ENCODE data around the gene NLRP12. TPM values are rescaled to one million over a fixed set of nuclear protein-coding genes. Genes with fewer than 3 reads are reported as not detected.
A peak's percentile ranks its signal among the peaks of the same experiment; 100 is the strongest.
"Not testable (repeated sequence)": the region's sequence is repeated elsewhere in the genome, so short reads cannot be mapped to it uniquely, and the experiment has no call there.

NLRP12 gene
- polyA plus RNA-seq, 4 donors, result 0.16 to 0.21 (median 0.17) TPM

DNA sequence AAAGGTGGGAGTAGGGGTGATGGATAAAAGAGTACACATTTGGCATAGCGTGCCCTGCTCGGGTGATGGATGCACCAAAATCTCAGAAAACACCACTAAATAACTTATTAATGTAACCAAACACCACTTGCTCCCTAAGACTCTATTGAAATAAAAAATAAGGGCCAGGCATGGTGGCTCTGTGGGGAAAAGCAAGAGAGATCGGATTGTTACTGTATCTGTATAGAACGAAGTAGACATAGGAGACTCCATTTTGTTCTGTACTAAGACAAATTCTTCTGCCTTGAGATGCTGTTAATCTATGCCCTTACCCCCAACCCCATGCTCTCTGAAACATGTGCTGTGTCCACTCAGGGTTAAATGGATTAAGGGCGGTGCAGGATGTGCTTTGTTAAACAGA, 14.3 kb upstream of the NLRP12 start:
- DNase-seq (ENCODE audit: low read depth in 4 of 4, low spot score in 3 of 4), result not testable (repeated sequence)

DNA sequence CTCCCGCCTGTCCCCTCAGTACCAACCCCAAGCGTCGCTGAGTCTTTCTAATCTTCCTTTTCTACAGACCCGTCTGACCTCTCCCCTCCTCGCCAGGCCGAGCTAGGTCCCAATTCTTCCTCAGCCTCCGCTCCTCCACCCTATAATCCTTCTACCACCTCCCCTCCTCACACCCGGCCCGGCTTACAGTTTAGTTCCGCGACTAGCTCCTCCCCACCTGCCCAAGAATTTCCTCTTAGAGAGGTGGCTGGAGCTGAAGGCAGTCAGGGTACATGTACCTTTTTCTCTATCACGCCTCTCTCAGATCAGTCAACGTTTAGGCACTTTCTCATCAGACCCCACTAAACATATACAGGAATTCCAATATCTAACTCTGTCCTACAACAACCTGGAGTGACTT, 8.7 kb upstream of the NLRP12 start:
- not testable (repeated sequence) for DNase-seq (ENCODE audit: low read depth in 4 of 4, low spot score in 3 of 4)

DNA sequence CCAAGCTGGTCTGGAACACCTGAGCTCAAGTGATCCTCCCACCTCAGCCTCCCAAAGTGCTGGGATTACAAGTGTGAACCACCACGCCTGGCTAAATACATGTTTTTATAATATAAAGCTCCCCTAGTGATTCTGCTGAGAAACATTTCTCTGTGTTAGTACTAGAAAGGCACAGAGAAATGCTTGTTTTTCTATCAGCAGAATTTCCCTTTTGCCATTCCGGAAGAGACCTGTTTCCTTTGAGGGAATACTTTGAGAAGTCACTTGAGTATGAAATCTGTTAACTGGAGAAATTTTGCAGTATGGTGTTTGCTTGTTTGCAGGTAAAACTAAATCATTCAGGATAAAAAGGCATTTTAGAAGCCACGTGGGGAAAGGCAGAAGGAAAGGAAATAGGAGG, 4.4 kb upstream of the NLRP12 start:
- no peak for DNase-seq (ENCODE audit: low read depth in 4 of 4, low spot score in 3 of 4)

DNA sequence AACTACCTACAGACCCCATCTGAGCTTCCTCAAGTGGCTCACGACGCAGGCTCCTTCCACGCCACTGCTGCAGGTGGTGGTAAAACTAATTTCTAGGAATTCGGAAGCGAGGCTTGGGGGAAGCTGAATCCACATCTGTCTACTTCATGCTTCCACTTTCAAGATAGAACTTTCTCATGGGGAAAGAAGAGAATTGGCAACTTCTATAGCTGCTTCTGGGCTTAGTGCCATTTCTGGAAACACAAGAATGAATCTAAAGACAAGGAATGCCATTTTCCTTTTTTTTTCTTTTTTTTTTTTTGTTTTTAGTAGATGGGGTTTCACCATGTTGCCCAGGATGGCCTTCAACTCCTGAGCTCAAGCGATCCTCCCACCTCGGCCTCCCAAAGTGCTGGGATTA, 2.8 kb upstream of the NLRP12 start:
- no peak for DNase-seq (ENCODE audit: low read depth in 4 of 4, low spot score in 3 of 4)

DNA sequence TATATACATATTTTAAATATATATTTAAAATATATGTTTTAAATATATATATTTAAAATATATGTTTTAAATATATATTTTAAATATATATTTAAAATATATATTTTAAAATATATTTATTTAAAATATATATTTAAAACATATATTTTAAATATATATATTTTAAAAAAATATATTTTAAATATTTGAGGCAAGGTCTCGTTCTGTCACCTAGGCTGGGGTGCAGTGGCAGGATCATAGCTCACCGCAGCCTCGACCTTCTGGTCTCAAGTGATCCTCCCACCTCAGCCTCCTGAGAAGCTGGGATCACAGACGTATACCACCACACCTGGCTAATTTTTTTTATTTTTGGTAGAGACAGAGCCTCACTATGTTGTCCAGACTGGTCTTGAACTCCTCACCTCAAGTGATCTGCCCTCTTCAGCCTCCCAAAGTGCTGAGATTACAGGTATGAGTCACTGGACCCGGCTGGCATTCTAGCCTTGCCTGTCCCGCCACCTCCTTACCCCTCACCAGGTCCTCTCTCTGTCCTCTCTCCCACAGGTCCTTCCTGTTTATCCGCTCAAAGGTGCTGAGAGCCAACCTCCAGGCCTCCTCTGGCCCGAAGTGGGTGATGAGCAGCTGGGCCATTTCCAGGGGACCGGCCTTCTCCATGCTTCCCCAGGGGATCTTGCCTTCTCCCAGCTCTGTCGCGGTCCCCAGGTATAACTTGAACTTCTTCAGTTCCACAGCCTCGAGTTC, 564 bp downstream of the NLRP12 start:
- no peak for DNase-seq (ENCODE audit: low read depth in 4 of 4, low spot score in 3 of 4)

DNA sequence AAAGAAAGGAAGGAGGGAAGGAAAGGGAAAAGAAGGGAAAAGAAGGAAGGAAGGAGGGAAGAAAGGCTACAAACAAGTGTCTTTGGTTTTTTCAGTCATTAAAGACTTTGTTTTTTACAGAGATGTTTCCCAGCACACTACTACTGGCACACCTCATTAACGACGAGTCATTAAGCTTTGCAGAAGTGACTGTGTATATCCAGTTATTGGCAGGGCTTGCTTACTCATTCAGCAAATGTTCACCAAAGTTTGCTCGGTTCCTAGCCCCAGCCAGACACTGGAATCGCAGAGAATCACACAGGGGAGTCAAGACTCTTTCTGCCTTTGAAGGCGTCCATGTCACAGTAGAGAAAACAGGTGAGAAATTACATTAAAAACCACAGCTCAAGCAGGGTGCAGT, 4.3 kb downstream of the NLRP12 start:
- no peak for DNase-seq (ENCODE audit: low read depth in 4 of 4, low spot score in 3 of 4)

DNA sequence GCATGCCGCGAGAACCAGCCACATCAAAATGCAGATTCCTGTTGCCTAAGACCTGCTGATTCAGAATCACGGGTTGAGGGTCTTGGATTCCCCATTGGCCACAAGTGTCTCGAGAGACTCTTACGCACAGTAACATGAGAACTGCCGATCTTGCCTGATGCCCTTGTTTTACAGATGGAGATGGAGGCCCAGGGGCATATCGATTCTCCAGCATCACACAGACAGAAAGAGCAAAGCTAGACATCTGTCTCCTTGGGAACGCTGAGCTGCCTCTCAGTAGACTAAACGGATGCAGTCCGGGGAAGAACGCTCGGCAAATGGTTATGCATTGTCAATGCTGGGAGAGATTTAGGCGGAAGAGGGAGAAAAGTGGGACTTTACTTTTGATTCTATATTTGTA, 5.4 kb downstream of the NLRP12 start:
- DNase-seq (ENCODE audit: low read depth in 4 of 4, low spot score in 3 of 4), result no peak

DNA sequence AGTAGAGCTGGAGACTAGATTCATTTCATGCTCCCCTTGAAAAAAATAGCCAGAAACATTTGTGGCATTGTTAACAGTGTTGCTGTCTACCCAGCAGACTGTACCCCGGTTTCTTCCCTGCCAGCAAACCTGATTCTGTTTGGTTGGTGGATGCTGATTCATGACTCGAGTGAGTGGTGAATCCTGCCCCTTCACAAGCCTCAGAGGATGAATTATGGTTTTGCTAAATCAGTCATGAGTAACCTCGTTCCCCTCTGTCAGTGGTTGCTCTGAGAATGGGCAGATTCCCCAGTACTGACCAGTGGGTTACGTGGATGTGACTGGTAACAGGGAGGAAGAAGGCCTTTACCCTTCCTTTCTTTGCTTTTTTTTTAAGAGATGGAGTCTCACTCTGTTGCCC, 10.1 kb downstream of the NLRP12 start:
- no peak for DNase-seq (ENCODE audit: low read depth in 4 of 4, low spot score in 3 of 4)

DNA sequence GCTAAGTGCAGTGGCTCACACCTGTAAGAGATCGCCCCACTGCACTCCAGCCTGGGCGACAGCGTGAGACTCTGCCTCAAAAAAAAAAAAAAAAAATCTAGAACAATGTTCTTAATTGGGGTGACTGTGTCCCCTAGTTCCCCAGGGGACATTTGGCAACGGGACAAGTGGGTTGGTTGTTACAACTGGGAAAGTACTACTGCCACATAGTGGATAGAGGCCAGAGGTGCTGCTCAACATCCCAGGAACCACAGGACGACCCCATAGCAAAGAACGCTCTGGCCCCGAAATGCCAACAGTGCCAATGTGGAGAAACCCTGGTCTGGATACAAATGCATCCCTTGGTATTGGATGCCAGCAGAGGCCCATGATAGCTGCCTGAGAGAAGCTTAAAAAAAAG, 11.8 kb downstream of the NLRP12 start:
- no peak for DNase-seq (ENCODE audit: low read depth in 4 of 4, low spot score in 3 of 4)

DNA sequence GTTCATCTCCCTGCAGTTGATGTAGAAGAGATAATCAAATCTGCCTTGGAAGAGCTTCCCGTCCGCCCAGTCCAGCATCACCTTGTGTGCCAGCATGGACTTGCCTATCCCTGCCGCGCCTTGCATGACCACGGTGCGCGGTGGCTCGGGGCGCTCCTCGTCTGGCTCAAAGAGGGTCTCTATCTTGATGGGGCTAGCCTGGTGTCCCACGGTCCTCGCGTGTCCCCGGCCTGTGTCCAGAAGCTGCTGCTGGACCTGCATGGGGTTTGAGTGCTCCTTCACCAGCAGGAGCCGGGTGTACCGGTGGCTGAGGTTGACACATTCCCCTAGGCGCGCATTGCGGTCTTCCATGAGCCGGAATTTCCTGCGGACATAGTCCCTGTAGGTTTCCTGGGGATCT, 13.2 kb downstream of the NLRP12 start:
- no peak for DNase-seq (ENCODE audit: low read depth in 4 of 4, low spot score in 3 of 4)

DNA sequence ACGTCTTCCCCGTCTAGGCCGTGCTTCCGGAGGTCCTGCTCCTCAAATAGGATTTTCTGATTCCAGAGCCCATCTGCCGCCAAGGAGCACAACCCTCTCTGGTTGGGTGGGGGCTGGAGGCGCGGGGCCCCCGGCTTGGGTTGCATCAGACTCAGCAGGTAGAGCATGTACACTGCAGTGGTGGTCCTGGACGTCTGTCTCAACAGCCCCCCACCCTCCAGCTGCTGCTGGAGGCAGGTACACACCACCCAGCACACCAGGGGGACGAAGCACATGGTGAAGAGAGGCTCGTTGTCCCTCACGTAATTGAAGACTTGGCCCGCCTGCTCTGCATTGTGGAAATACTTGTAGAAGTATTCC, 13.9 kb downstream of the NLRP12 start:
- DNase-seq (ENCODE audit: low read depth in 4 of 4, low spot score in 3 of 4), result no peak

DNA sequence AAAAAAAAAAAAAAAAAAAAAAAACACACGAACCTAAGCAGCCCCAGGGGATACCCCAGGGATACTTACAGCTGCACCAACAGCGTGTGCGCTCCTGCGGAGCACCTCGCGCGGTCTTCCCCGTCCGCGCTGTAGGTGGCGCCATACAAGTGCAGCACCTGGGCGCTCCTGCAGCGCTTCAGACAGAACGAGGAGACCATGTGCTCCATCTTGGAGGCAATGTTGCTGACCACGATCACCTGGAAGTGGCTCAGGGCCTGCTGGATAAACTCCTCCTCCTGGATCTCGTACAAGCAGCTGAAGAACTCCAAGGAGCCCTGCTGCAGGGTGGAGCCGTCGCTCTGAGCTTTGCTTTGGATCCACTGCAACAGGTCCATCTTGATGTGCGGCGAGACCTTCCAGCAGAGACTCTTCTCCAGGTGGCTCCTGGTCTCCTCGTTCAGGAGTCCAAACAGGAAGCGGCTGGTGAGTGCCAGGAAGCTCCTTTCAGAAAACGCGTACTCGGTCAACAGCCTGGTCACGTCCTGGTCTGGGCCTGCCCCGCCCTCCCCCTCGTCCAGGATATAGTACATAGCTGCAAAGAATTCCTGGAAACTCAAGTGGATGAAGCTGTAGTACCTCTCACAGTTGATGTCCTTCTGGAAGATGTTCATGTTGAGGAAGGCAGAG, 14.5 kb downstream of the NLRP12 start:
- DNase-seq (ENCODE audit: low read depth in 4 of 4, low spot score in 3 of 4), result no peak

DNA sequence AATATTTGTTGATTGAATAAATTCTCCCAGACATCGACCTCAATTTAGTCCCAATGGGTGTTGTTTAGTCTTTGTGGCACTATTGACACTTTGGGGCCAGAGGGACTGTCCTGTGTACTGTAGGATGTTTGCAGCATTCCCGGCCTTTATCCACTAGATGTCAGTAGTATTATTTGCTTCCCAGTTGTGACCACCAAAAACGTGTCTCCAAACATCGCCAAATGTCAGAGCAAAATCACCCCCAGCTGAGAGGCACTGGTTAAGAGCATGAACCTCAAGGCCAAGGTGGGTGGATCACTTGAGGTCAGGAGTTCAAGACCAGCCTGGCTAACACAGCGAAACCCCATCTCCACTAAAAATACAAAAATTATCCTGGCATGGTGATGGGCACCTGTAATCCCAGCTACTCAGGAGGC, 15.4 kb downstream of the NLRP12 start:
- no peak for DNase-seq (ENCODE audit: low read depth in 4 of 4, low spot score in 3 of 4)

DNA sequence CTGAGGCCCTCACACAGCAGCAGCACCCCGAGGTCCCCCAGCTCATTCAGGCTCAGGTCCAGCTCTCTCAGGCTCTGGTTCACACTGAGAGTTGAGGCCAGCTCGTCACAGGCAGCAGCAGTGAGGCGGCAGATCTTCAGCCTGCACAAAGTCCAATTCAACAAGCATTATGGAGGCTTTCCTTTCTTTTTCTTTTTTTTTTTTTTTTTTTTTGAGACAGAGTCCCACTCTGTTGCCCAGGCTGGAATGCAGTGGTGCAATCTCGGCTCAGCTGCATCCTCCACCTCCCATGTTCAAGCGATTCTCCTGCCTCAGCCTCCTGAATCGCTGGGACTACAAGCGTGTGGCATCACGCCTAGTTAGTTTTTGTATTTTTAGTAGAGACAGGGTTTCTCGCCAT, 22.9 kb downstream of the NLRP12 start:
- no peak for DNase-seq (ENCODE audit: low read depth in 4 of 4, low spot score in 3 of 4)

DNA sequence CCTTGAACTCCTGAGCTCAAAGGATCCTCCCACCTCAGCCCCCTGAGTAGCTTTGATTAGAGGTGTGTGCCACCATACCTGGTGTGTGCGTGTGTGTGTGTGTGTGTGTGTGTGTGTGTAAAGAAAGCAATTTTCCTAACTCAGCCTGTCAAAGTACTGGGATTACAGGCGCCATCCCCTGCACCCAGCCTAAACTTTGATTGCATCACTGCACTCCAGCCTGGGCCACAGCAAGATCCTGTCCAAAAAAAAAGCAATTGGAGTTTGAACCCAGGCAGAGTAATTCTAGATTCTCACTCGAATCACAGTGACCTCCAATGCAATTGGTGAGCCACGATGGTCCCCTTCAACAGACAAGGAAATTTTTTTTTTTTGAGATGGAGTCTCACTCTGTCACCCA, 29.1 kb downstream of the NLRP12 start:
- DNase-seq (ENCODE audit: low read depth in 4 of 4, low spot score in 3 of 4), result no peak

DNA sequence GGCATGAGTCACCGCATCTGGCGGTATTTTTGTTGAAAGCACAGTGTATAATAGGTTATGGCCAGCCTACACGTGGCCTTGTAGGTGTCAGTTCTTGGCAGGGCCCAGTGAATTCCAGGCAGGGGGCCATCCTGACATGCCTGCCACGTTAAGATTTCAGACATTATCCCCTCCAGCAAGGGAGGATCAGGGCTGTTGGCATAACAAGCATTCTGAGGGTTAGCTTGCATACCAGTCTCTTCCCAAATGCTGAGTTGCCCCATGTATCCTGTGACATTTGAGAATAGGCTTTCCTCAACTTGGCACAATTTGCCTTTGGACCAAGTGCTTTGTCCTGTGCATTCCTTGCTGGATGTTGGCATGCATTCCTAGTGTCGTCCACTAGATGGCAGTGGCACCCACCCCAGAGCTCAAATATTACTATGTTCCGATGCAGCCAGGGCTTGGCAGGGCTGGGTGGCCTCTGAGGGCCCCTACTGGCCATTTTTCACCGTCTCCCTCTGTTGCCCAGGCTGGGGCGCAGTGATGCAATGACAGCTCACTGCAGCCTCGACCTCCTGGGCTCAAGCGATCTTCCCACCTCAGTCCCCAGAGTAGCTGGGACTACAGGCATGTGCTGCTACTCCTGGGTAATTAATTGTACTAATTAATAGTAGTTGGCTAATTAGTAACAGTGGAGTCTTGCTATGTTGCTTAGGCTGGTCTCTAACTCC, 31.2 kb downstream of the NLRP12 start:
- peak; percentile 55 to 72 (median 70) for DNase-seq (ENCODE audit: low read depth in 4 of 4, low spot score in 3 of 4)

DNA sequence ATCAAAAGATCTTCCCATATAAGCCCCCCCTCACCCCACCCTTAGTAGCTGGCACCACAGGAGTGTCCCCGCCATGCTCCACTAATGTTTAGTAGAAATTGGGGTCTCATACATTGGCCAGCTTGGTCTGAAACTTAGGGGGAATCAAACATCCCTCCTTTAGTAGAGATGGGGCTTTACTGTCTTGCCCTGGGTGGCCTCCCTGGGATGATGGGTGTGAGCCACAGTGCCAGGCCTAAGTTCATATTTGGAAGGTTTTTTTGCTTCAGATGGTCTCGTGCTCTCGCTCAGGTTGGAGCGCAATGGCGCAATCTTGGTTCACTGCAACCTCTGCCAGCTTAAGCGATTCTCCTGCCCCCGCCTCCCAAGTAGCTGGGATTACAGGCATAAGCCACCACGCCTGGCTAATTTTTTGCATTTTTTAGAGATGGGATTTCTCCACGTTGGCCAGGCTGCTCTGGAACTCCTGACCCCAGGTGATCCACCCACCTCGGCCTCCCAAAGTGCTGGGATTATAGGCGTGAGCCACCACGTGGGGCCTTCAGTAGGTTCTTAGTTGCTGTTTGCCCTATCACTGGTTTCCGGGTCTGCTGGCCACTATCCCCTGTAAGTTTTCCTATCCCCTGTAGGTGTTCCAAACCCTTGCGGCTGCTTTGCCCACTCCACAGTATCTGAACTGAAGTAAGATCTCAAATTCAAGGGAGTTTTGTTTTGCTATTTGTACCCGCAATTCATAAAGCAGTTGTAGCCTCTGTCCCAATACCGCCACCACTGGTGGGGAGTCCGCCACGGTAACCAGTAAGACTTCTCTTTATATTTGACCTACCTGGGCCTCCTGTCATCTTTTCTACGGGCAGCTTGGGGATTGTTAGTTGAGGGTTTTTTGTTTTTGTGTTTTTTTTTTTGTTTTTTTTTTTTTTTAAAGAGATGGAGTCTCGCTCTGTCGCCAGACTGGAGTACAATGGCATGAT, 34.1 kb downstream of the NLRP12 start:
- no peak for DNase-seq (ENCODE audit: low read depth in 4 of 4, low spot score in 3 of 4)

DNA sequence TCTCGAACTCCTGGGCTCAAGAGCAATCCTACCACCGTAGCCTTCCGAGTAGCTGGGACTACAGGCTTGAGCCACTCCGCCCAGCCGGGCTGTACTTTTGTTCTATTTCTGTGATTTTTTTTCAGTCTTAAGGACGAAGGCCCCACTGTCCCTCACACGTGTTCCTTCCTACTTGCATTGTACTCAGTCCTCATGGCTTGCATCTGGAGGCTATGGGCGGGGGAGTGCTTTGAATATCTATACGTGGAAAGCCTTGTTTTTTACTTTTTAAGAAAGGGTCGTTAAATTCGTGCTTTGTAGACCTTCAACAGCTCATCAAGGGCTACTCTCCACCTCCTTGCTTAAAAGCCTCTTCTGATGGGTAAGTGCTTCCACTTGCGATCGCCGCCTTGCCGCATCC, 36.8 kb downstream of the NLRP12 start:
- DNase-seq (ENCODE audit: low read depth in 4 of 4, low spot score in 3 of 4), result no peak

DNA sequence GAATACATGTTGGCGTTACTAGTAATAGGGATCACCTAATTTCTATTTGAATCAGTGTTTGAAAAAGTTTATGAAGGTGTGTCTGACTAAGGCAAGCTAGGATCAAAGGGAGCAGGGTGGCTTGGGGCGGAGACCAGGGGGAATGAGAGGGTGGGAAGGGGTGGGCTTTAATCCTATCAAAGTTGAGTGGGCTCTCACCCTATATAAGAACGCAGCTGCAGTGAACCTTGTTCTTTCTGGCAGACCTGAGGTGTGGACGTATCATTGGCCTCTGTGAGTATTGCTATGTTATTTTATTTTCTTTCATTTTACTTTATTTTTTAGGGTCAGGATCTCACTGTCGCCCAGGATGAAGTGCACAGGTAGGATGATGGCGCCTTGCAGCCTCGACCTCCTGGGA, 37.4 kb downstream of the NLRP12 start:
- DNase-seq (ENCODE audit: low read depth in 4 of 4, low spot score in 3 of 4), result no peak

DNA sequence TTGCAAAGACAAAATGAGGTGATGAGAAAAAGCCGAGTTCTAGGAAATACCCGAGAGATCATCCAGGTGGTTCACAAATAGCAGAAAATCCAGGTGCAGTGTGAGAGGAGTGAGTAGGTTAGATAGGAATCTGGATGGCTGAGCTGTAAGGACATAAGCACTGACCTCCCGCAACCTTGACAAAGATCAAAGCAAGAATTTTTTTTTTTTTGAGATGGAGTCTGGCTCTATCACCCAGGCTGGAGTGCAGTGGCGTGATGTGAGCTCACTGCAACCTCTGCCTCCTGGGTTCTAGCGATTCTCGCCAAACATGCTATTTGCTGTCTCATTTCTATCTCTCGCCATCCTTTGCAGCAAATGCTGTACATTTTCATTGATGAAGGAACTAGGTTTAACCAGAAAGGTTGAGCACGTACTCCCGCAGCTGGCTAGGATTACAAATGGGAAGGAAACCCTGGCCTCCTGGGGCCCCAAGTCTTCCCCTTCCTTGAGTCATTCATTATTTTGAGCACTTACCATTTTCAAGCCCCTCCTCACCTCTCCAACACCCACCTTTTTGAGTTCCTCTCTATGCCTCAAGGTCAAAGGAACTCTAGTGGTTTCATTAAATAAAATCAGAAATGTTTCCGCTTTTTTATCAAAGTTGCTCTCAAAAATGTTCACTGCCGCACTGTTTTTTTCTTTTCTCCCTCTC, 38.8 kb downstream of the NLRP12 start:
- no peak for DNase-seq (ENCODE audit: low read depth in 4 of 4, low spot score in 3 of 4)

All from right renal pelvis (tissue), 4 donors.